HEK293 (cell line): Measurements from ENCODE around the gene ACP1.

Experiments used
- CTCF ChIA-PET: fragments of 350-600 bp; formaldehyde crosslinking; extraction: SDS; loops from one replicate; lab custom pipeline; 2021; ENCODE audit warnings: antibody characterized with exemption; lab: Yijun Ruan, JAX
- POLR2A ChIA-PET: fragments of 300-600 bp; formaldehyde crosslinking; extraction: SDS; loops from one replicate; lab custom pipeline; 2020; ENCODE audit warnings: antibody characterized with exemption, inconsistent platforms; lab: Yijun Ruan, JAX
- H3K27ac ChIP-seq: fragments of 200-500 bp; sonication (Bioruptor generic); 2 replicates; pipeline ENCODE4 v1.5.1; 2014; ENCODE audit warnings: low read depth, low read length, control low read depth, inconsistent platforms; ENCODE audit errors: extremely low read depth
- H3K36me3 ChIP-seq, 2 experiments: fragments of 200-500 bp in 1 of 2; sonication (Bioruptor generic) in 1 of 2; 1 replicate in 1 of 2; 2 replicates in 1 of 2; pipeline ENCODE4 v1.5.1; 2014 to 2017; ENCODE audit warnings: inconsistent platforms in 2 of 2, low read length in 2 of 2; ENCODE audit not compliant: control insufficient read depth in 2 of 2, insufficient read depth in 1 of 2
- H3K4me1 ChIP-seq: fragments of 200-500 bp; sonication (Bioruptor generic); 2 replicates; pipeline ENCODE4 v1.5.1; 2014; ENCODE audit warnings: mild to moderate bottlenecking, low read length, inconsistent platforms; ENCODE audit not compliant: control insufficient read depth, insufficient read depth
- H3K4me3 ChIP-seq: 2 replicates; pipeline ENCODE4 v1.5.1; 2011; ENCODE audit warnings: low read depth, mild to moderate bottlenecking, control low read depth, low read length, moderate library complexity
- H3K9me3 ChIP-seq: fragments of 200-500 bp; sonication (Bioruptor generic); 2 replicates; pipeline ENCODE4 v1.5.1; 2014; ENCODE audit warnings: low read depth, low read length, inconsistent platforms; ENCODE audit not compliant: control insufficient read depth, insufficient read depth
- IKZF3 ChIP-seq: fragments of 450-650 bp; IDR thresholded peaks from 2 replicates; pipeline ENCODE4 v1.5.0; 2018; ENCODE audit warnings: missing biosample characterization, mild to moderate bottlenecking, missing genetic modification characterization, moderate library complexity
- KLF7 ChIP-seq: fragments of 450-650 bp; formaldehyde crosslinking; IDR thresholded peaks from 2 replicates; pipeline ENCODE4 v1.5.1; 2016; ENCODE audit warnings: missing biosample characterization, missing genetic modification characterization, borderline replicate concordance
- PATZ1 ChIP-seq: fragments of 450-650 bp; formaldehyde crosslinking; IDR thresholded peaks from 2 replicates; pipeline ENCODE4 v1.5.1; 2016; ENCODE audit warnings: missing biosample characterization, missing genetic modification characterization
- PRDM1 ChIP-seq: fragments of 450-650 bp; formaldehyde crosslinking; IDR thresholded peaks from 2 replicates; pipeline ENCODE4; 2016; ENCODE audit warnings: missing biosample characterization, missing genetic modification characterization
- PRDM2 ChIP-seq: fragments of 450-650 bp; formaldehyde crosslinking; IDR thresholded peaks from 2 replicates; pipeline ENCODE4 v1.5.1; 2016; ENCODE audit warnings: missing biosample characterization, missing genetic modification characterization, borderline replicate concordance
- SALL2 ChIP-seq: fragments of 450-650 bp; formaldehyde crosslinking; IDR thresholded peaks from 2 replicates; pipeline ENCODE4 v1.5.0; 2017; ENCODE audit warnings: missing biosample characterization, mild to moderate bottlenecking, missing genetic modification characterization, borderline replicate concordance
- ZBTB10 ChIP-seq: fragments of 450-650 bp; formaldehyde crosslinking; IDR thresholded peaks from 2 replicates; pipeline ENCODE4 v1.5.1; 2016; ENCODE audit warnings: missing biosample characterization, missing genetic modification characterization
- ZNF157 ChIP-seq: fragments of 450-650 bp; formaldehyde crosslinking; IDR thresholded peaks from 2 replicates; pipeline ENCODE4 v1.5.1; 2016; ENCODE audit warnings: missing biosample characterization, missing genetic modification characterization
- ZNF23 ChIP-seq: fragments of 450-650 bp; formaldehyde crosslinking; IDR thresholded peaks from 2 replicates; pipeline ENCODE4 v1.5.1; 2016; ENCODE audit warnings: missing biosample characterization, missing genetic modification characterization, borderline replicate concordance
- ZNF292 ChIP-seq: fragments of 450-650 bp; formaldehyde crosslinking; IDR thresholded peaks from 2 replicates; pipeline ENCODE4 v1.5.1; 2016; ENCODE audit warnings: low read depth, missing biosample characterization, missing genetic modification characterization, borderline replicate concordance
- ZNF37A ChIP-seq: fragments of 450-650 bp; IDR thresholded peaks from 2 replicates; pipeline ENCODE4 v1.5.1; 2018; ENCODE audit warnings: missing biosample characterization, missing genetic modification characterization
- ZNF416 ChIP-seq: fragments of 450-650 bp; formaldehyde crosslinking; IDR thresholded peaks from 2 replicates; pipeline ENCODE4 v1.5.1; 2016; ENCODE audit warnings: missing biosample characterization, missing genetic modification characterization
- ZNF433 ChIP-seq: fragments of 450-650 bp; formaldehyde crosslinking; IDR thresholded peaks from 2 replicates; pipeline ENCODE4 v1.5.1; 2016; ENCODE audit warnings: missing biosample characterization, missing genetic modification characterization, low read depth
- ZNF510 ChIP-seq: fragments of 450-650 bp; formaldehyde crosslinking; IDR thresholded peaks from 2 replicates; pipeline ENCODE4 v1.5.1; 2018; ENCODE audit warnings: mild to moderate bottlenecking, missing genetic modification characterization, missing biosample characterization; ENCODE audit not compliant: insufficient replicate concordance
- ZNF560 ChIP-seq: fragments of 450-650 bp; formaldehyde crosslinking; IDR thresholded peaks from 2 replicates; pipeline ENCODE4 v1.5.1; 2017; ENCODE audit warnings: missing biosample characterization, missing genetic modification characterization, borderline replicate concordance
- ZNF785 ChIP-seq: fragments of 450-650 bp; formaldehyde crosslinking; IDR thresholded peaks from 2 replicates; pipeline ENCODE4 v1.5.1; 2016; ENCODE audit warnings: missing biosample characterization, missing genetic modification characterization
- ZSCAN23 ChIP-seq: fragments of 450-650 bp; formaldehyde crosslinking; IDR thresholded peaks from 2 replicates; pipeline ENCODE4 v1.5.1; 2016; ENCODE audit warnings: missing biosample characterization, missing genetic modification characterization

Gene ACP1

GRCh38 chr2:223451-223850 lies 41.3 kb upstream of the ACP1 start:
- POLR2A ChIA-PET, result no interaction called here
- no peaks in the 10 kb centered on the region for H3K9me3 ChIP-seq

GRCh38 chr2:223971-224760 lies 40.6 kb upstream of the ACP1 start:
- ChIA-PET POLR2A (no interaction called here), CTCF (interaction anchor here (0.9 kb wide), 1 partner anchor 412 kb away, joined by 3 read pairs; no protein-coding TSS in a partner anchor)
- H3K4me1 ChIP-seq, result no peaks in the 10 kb centered on the region
- H3K27ac ChIP-seq, result no peak overlapping the region
- H3K36me3 ChIP-seq, result peaks cover 0 to 3% of the 10 kb centered on the region in 2 experiments; a peak in 1 of 3 replicates
- H3K9me3 ChIP-seq, result no peaks in the 10 kb centered on the region
- no peak overlapping the region for H3K4me3 ChIP-seq
- TF ChIP-seq IKZF3 (tag by site-specific recombination) (no peak), ZNF560 (tag by site-specific recombination) (no peak), ZNF37A (no peak), PATZ1 (no peak), SALL2 (tag by site-specific recombination) (no peak), KLF7 (no peak), ZNF785 (tag by site-specific recombination) (no peak), ZNF292 (tag by site-specific recombination) (no peak), ZNF433 (tag by site-specific recombination) (no peak), ZBTB10 (tag by site-specific recombination) (no peak), ZNF23 (tag by site-specific recombination) (no peak)

More at GRCh38 chr2:223451-223850, 41.3 kb upstream of the ACP1 start:
- Histone ChIP-seq H3K4me3 (no peak overlapping the region), H3K27ac (no peak overlapping the region)
- CTCF ChIA-PET, result interaction anchor here (0.7 to 0.9 kb wide), 2 partner anchors 412 to 459 kb away, joined by 3 read pairs; no protein-coding TSS in a partner anchor
- TF ChIP-seq PRDM1 (tag by site-specific recombination) (no peak), ZSCAN23 (no peak), ZNF157 (tag by site-specific recombination) (no peak), ZNF785 (tag by site-specific recombination) (no peak), ZNF510 (tag by site-specific recombination) (no peak), ZNF416 (no peak), PRDM2 (tag by site-specific recombination) (no peak)
- TF ChIP-seq, all 188 proteins: peak for 0
- no peaks in the 10 kb centered on the region for H3K4me1 ChIP-seq
- H3K36me3 ChIP-seq, result peaks cover 0 to 3% of the 10 kb centered on the region in 2 experiments; a peak in 1 of 3 replicates
